Measurements from ENCODE around the gene NT5C2.

NT5C2 gene

GRCh38 chr10:103123282-103124024, 69.6 kb downstream of the NT5C2 start:
- no peak for DNase-seq (ENCODE audit: low spot score)

GRCh38 chr10:103120977-103121735, 71.9 kb downstream of the NT5C2 start:
- DNase-seq (ENCODE audit: low spot score): peak; percentile 8

GRCh38 chr10:103120546-103120945, 72.5 kb downstream of the NT5C2 start:
- no peak for DNase-seq (ENCODE audit: low spot score)

- DNase-seq (ENCODE audit: low spot score): no peak
These were observed 75.8 kb downstream of the NT5C2 start for GRCh38 chr10:103117247-103117646.

GRCh38 chr10:103114876-103115275, 78.2 kb downstream of the NT5C2 start:
- no peak for DNase-seq (ENCODE audit: low spot score)

GRCh38 chr10:103111918-103112877, 80.9 kb downstream of the NT5C2 start:
- DNase-seq (ENCODE audit: low spot score): no peak

GRCh38 chr10:103111031-103111917, 81.8 kb downstream of the NT5C2 start:
- DNase-seq (ENCODE audit: low spot score): peak; percentile 40

- DNase-seq (ENCODE audit: low spot score): no peak
These were observed 82.7 kb downstream of the NT5C2 start for GRCh38 chr10:103110407-103110806.

GRCh38 chr10:103109821-103110220, 83.3 kb downstream of the NT5C2 start:
- DNase-seq (ENCODE audit: low spot score): no peak

- no peak for DNase-seq (ENCODE audit: low spot score)
These were observed 86.5 kb downstream of the NT5C2 start for GRCh38 chr10:103106539-103106938.

GRCh38 chr10:103105462-103105861, 87.6 kb downstream of the NT5C2 start:
- DNase-seq (ENCODE audit: low spot score): no peak

- no peak for DNase-seq (ENCODE audit: low spot score)
These were observed 88.4 kb downstream of the NT5C2 start for GRCh38 chr10:103104721-103105120.

GRCh38 chr10:103103989-103104388, 89.1 kb downstream of the NT5C2 start:
- no peak for DNase-seq (ENCODE audit: low spot score)

- DNase-seq (ENCODE audit: low spot score): peak; percentile 32
These were observed 90.9 kb downstream of the NT5C2 start for GRCh38 chr10:103102195-103102594.

GRCh38 chr10:103100620-103101019, 92.5 kb downstream of the NT5C2 start:
- DNase-seq (ENCODE audit: low spot score): no peak

GRCh38 chr10:103098240-103098639, 94.8 kb downstream of the NT5C2 start:
- DNase-seq (ENCODE audit: low spot score): no peak

GRCh38 chr10:103096130-103096529, 96.9 kb downstream of the NT5C2 start:
- DNase-seq (ENCODE audit: low spot score): no peak

GRCh38 chr10:103095005-103095404, 98.1 kb downstream of the NT5C2 start:
- DNase-seq (ENCODE audit: low spot score): no peak

- DNase-seq (ENCODE audit: low spot score): no peak
These were observed 102.2 kb downstream of the NT5C2 start for GRCh38 chr10:103090911-103091310.

GRCh38 chr10:103089493-103089892, 103.6 kb downstream of the NT5C2 start:
- no peak for DNase-seq (ENCODE audit: low spot score)

- no peak for DNase-seq (ENCODE audit: low spot score)
These were observed 106.3 kb downstream of the NT5C2 start for GRCh38 chr10:103086799-103087198.

Measured in AG20443 (cell line).